Measurements from ENCODE around the gene SLC39A13.

SLC39A13 gene

DNA sequence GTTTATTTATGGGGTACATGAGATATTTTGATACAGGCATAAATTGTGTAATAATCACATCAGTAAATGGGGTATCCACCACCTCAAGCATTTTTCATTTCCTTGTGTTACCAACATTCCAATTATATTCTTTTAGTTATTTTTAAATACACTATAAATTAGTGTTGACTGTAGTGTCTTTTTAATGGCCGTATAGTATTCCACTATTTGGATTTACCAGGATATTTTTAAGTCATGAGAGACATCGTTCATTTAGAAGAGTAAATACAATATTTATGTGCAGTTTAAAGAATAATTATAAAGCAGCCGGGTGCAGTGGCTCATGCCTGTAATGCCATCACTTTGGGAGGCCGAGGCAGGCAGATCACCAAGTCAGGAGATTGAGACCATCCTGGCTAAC lies 23.9 kb upstream of the SLC39A13 start:
- no peak for DNase-seq (ENCODE audit: low read depth in 2 of 2)

DNA sequence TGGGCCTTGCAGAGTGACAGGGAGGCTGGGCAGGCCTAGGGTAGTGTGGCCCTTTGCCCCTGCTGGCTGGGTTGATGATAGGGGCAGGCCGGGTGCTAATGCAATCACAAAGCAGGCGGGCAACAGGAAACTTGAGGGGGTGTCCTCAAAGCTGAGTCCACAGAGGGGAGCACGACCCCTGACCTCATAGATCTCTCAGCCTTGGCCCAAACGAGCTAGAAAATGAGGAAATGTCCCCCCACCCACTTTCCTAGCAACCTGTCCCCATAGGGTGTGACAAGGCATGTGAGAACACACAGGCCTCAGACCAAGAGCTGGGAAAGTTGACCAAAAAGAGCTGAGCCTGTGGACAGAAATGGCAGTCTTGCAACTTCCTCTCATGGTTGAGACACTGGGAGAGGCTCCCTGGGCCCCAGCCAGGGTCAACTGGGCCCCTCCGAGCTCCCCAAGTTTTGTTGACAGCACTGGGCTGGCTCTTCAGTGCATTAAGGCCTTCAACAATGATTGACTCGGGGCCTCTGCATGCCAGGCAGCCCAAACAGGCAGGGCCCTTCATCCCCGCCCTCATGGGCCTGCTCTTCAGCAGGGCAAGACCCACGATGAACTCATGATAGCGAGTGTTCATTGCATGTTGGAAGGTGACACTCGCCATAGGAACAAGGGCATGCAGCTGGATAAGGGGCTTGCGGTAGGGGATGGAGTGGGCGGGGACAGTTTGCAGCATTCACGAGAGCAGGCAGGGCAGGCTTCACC lies 20.3 kb upstream of the SLC39A13 start:
- DNase-seq (ENCODE audit: low read depth in 2 of 2), result no peak

- no peak for DNase-seq (ENCODE audit: low read depth in 2 of 2)
Observed at GRCh38 chr11:47388697-47389576, 19.5 kb upstream of the SLC39A13 start.

- no peak for DNase-seq (ENCODE audit: low read depth in 2 of 2)
Observed at GRCh38 chr11:47389577-47390421, 18.6 kb upstream of the SLC39A13 start.

- no peak for DNase-seq (ENCODE audit: low read depth in 2 of 2)
Observed at GRCh38 chr11:47390422-47390760, 18.0 kb upstream of the SLC39A13 start.

- DNase-seq (ENCODE audit: low read depth in 2 of 2), result no peak
Observed at GRCh38 chr11:47391077-47391583, 17.3 kb upstream of the SLC39A13 start.

DNA sequence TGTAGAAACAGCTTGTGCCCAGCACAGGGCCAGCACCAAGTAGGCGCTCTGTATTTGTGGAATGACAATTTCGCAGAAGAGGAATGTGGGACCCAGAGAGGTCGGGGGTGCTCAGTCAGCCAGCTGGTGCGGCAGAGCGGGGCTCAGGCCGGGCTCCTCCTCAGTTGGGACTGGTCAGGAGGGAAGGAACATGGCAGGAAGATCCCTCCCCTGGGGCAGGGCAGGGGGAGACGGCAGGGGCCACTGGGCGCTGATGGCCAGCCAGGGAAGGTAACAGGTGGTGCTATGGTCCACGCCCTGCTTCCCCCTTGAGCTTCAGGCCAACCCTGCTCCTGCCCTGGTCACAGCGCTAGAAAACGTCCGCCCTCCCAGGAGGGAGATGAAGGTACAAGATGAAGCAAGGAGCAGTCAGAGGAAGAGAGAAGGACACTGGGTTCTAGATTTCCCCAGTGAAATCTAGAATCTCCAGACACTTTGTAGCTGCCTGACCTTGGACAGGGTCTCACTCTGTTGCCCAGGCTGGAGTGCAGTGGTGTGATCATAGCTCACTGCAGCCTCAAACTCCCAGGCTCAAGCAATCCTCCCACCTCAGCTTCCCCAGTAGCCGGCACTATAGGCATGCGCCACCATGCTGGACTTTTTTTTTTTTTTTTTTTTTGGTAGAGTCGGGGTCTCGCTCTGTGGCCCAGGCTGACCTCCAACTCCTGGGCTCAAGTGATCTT lies 16.5 kb upstream of the SLC39A13 start:
- no peak for DNase-seq (ENCODE audit: low read depth in 2 of 2)

GRCh38 chr11:47392546-47393162 lies 15.7 kb upstream of the SLC39A13 start:
- DNase-seq (ENCODE audit: low read depth in 2 of 2), result no peak

DNA sequence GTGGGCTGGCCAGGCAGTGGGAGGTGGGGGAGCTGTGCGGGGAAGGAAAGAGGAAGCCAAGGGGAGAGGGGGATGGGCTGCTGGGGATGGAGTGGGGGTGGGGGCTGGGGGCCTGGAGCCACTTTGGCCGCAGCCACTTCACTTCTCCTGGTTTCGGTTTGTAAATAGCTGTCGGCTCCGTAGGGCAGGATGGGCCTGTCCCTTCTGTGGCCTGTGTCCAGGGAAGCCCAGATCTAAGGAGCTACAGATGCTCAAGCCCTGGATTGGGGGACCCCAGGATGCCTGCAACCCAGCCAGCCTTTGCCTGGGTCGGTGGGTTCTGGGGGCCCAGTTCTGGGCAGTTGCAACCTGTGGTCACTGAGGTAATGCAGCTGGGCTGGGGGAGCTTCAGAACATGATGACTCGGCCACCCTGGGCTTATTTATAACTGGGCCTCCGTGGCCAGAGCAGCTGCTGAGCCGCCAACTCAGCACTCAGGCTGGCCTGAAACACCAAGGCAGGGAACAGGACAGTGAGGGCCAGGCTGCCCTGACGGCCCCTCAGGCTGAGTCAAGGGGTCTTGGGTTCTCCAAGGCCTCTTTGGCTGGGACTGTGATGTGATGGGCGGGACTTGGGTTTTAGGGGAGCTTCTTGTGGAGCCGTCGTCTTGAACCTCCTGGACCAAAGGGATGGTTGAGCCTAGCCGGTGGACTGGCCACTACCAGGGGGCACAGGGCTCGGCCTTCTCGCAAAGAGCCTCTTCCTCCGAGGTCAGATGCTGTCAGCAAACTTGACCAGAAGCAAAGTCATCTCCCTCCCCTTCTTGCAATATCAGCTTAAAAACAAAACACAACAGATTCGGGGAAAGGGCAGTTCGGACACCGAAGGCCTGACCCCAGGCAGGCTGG lies 15.0 kb upstream of the SLC39A13 start:
- DNase-seq (ENCODE audit: low read depth in 2 of 2), result no peak

DNA sequence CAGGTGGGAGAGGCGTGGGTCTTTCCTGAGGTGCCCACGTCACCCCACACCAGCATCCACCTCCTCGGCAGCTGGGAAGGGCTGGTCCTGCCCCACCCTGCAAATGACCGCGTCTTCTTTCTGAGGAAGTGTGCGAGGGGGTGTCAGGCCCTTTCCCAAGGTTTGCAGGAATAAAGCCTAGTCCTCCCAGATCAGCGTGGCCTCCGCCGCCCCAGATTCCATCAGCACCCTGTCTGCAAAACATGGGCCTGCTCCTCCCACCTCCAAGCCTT lies 14.4 kb upstream of the SLC39A13 start:
- no peak for DNase-seq (ENCODE audit: low read depth in 2 of 2)

- DNase-seq (ENCODE audit: low read depth in 2 of 2), result no peak
Observed at GRCh38 chr11:47394322-47395222, 13.8 kb upstream of the SLC39A13 start.

GRCh38 chr11:47395223-47396048 lies 13.0 kb upstream of the SLC39A13 start:
- no peak for DNase-seq (ENCODE audit: low read depth in 2 of 2)

DNA sequence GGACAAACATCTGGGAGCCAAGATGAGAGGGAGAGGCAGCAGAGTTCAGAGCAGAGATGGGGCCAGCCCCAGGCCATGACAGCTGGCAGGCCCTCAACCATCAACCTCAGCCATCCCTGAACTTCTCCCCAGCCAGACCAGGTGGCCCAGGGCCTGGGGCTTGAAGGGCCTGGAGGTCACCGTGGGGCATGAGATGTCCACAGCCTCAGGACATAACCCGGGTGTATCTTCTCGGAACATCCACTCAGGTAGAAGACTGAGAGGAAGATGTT lies 12.4 kb upstream of the SLC39A13 start:
- no peak for DNase-seq (ENCODE audit: low read depth in 2 of 2)

- no peak for DNase-seq (ENCODE audit: low read depth in 2 of 2)
Observed at GRCh38 chr11:47398011-47398410, 10.4 kb upstream of the SLC39A13 start.

DNA sequence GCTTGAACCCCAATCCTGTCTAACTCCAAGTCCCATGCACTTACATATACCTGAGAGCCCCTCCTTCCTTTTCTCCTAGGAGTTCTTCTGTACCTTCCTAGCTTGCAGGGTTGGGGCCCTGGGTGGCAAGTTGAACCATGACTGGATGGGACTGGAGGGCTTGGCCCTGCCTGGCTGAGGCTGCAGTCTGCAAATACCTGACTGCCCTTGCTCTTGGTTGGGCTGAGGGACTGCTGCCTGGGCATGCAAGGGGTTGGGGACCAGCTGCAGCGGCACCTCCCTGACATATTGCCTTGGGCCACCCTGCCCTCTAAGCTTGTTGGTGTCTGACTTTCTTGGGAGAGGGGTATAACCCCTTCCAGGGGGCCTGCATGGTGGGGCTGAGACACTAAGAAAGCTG lies 9.8 kb upstream of the SLC39A13 start:
- no peak for DNase-seq (ENCODE audit: low read depth in 2 of 2)

DNA sequence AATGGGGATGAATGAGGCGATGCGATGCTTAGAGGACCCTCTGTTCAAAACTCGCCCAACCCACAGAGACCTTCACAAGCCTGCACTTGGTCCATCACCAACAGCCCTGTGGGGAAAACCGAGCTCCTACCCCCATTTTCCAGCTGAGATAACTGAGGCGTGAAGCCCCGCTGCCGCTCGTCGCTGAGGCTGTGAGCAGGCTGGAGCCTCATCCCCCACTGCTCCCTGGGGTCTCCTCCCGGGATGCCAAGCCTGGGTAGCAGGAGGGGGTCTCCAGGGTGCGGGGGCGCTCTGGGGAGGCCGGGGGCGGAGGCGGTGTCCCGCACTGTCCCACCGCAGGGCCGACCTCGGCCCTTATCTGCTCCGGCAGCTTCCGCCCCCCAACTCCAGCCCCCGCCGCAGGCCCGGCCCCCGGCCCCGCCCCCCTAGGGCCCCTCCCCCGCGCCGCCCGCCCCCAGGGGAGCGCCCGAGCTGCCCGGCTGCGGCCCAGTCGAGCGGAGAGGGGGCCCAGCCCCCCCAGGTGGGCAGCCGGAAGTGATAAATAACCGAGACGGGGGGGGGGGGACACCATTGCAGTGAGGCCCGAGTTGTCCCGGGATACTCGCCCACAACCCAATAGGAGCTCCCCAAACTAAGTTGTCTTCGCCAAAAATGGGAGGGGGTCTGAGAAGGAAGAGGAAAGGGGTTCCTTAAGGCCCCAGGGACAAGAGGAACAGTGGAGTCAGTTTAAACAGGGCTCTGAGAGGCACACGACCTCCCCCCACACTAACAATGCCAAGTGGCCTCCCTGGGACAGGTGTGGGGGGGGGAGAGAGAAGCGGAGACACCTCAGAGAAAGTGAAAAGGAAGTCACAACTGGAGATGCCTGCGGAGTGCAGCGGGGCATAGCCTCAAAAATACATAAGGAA lies 8.3 kb upstream of the SLC39A13 start:
- DNase-seq (ENCODE audit: low read depth in 2 of 2), result no peak

DNA sequence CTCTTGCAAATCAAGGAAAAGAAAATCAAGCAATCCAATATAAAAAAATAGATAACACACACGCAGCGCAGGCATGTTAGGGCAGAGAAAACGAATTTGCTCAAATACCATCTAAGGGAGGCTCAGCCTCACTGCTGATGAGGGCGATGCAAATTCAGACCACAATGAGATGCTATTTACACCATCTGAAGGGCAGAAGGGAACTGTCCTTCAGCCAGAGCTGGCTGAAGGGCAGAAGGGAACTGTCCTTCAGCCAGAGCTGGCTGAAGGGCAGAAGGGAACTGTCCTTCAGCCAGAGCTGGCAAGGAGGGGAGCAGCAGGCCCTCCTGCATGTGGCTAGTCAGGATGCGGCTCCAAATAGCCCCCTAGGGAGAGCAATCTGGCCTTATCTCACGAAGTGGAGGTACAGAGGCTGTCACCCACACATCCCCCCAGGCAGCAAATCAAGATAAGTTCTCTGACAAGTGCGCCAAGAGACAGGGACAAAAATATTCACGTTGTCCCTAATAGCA lies 7.6 kb upstream of the SLC39A13 start:
- no peak for DNase-seq (ENCODE audit: low read depth in 2 of 2)
